ENCODE data around the gene TNS3.

DNA sequence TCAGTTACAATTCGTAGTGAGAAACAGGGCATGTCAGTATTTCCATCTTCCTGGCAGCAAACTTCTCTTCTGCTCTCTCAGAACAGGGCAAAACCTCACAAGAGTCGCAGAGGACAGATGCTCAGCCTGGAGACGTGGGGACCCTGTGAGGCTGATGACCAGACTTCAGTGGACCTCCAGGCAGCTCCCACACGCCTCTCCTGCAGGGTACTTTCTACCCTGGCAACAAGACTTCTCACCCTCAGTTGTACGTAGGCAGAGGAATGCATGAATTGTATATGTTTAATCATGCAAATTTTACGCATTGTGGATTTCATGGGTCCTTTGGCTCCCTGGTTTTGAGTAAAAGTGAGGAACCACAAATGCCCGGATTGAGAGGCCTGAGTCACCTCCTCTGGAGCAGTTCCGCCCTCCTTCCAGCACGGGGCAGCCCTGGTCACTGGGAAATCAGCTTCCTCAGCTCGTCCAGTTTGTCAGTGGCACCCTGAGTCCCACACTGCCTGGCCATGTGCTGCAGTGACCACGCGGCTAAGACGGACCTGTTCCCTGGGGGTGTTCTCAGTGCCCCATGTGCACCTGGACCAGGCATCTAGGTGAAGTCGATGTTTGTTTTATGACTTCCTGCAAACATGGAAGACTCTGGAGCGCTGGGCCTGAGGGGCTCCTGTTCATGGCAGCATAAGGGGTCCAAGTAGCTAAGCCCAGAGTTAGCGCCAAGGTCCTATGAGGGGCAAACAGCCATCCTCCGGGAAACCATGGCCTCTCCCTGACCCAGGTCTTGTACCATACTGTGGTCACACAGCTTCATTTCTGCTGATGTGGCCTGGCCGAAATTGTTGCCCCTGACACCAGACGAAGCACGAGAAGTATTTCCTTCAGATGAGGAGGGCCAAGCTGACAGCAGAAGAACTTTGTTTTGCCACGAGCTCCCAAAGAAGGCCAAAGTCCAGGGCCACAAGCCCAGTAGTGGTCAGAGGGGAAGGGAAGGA, 165.1 kb downstream of the TNS3 start:
- TF ChIP-seq, protein P1, sequence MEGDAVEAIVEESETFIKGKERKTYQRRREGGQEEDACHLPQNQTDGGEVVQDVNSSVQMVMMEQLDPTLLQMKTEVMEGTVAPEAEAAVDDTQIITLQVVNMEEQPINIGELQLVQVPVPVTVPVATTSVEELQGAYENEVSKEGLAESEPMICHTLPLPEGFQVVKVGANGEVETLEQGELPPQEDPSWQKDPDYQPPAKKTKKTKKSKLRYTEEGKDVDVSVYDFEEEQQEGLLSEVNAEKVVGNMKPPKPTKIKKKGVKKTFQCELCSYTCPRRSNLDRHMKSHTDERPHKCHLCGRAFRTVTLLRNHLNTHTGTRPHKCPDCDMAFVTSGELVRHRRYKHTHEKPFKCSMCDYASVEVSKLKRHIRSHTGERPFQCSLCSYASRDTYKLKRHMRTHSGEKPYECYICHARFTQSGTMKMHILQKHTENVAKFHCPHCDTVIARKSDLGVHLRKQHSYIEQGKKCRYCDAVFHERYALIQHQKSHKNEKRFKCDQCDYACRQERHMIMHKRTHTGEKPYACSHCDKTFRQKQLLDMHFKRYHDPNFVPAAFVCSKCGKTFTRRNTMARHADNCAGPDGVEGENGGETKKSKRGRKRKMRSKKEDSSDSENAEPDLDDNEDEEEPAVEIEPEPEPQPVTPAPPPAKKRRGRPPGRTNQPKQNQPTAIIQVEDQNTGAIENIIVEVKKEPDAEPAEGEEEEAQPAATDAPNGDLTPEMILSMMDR (IDR thresholded peaks at IDR 0.05; ENCODE audit: low read length) = no peak
- no peak for TF ChIP-seq EZH2 (optimal IDR thresholded peaks at IDR 0.05; ENCODE audit: low read depth, low read length)
